Lower lobe of right lung (tissue), 2 donors: ENCODE measurements around the gene TSC22D1. TPM values are rescaled to one million over a fixed set of nuclear protein-coding genes. Genes with fewer than 3 reads are reported as not detected.
"Not testable (repeated sequence)": the region's sequence is repeated elsewhere in the genome, so short reads cannot be mapped to it uniquely, and the experiment has no call there.

ENCODE experiments used
- ATAC-seq, 2 donors: fragments of 200-7000 bp; cut with Tn5 transposase; one replicate each; pipeline ENCODE4 v1.9.1; 2020 to 2022; ENCODE audit warnings: mild to moderate bottlenecking in 2 of 2, moderate library complexity in 2 of 2
- DNase-seq: peaks from one replicate; pipeline ENCODE4 v3.0.0-alpha.2; 2020
- H3K27ac ChIP-seq: fragments of 200-600 bp; one replicate; pipeline ENCODE4 v1.8.0; 2022
- H3K27me3 ChIP-seq: fragments of 200-600 bp; one replicate; pipeline ENCODE4 v1.8.0; 2022; ENCODE audit warnings: low read depth
- H3K36me3 ChIP-seq: fragments of 200-600 bp; one replicate; pipeline ENCODE4 v1.8.0; 2022; ENCODE audit warnings: mild to moderate bottlenecking
- H3K4me1 ChIP-seq: fragments of 200-600 bp; one replicate; pipeline ENCODE4 v1.8.0; 2022
- H3K4me3 ChIP-seq: fragments of 200-600 bp; one replicate; pipeline ENCODE4 v1.8.0; 2022; ENCODE audit warnings: mild to moderate bottlenecking
- H3K9me3 ChIP-seq: fragments of 200-600 bp; one replicate; pipeline ENCODE4 v1.8.0; 2022
- intact Hi-C: fragments of 100-400 bp; cut with DNase I; formaldehyde crosslinking; loops from one replicate; pipeline ENCODE4 v1.11.0; 2022
- total RNA-seq: library from RNA; stranded (reverse); fragmentation: NEBNext Ultra II Directional; extraction: Animal tissue kit (Norgen Biotek cat#: 25700); gene quantifications from one replicate; pipeline ENCODE4 v1.2.1, GENCODE V29; 2021
- TF ChIP-seq, protein P1 (sequence below): fragments of 200-600 bp; IDR thresholded peaks from one replicate; pipeline ENCODE4 v1.8.0; 2022; ENCODE audit warnings: antibody characterized with exemption, mild to moderate bottlenecking
- donor health status: DM: no; HTN: yes; CAD: no; lungs with severe emphysema.

TSC22D1 gene
- total RNA-seq, 1 donor from 2014 or later: 163 TPM

DNA sequence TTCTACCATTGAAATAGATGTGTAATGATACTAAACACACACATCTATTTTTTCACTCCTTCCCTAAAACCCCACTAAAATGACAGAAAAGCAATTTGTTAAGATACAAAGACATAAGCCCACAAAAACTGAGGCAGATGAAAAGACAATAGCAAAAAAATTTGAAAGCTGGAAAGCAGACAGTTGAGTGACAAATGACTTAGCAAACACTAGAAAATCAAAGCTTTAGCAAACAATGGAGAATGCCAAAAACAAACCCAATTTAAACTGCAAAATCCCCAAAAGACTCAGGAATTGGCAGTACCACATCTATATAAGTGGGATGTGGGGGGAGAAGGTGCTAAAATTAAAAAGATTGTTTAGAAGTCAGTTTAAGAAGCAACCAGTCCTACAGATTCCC, 9.5 kb downstream of the TSC22D1 start:
- H3K4me3 ChIP-seq: no peak overlapping the region
- no peaks in the 10 kb centered on the region for H3K9me3 ChIP-seq
- ATAC-seq: no peak
- H3K27me3 ChIP-seq: no peaks in the 10 kb centered on the region
- no peaks in the 10 kb centered on the region for H3K36me3 ChIP-seq
- no peak for DNase-seq
- H3K27ac ChIP-seq: no peak overlapping the region
- intact Hi-C loops: no loop called here
- H3K4me1 ChIP-seq: no peaks in the 10 kb centered on the region
- TF ChIP-seq, protein P1, sequence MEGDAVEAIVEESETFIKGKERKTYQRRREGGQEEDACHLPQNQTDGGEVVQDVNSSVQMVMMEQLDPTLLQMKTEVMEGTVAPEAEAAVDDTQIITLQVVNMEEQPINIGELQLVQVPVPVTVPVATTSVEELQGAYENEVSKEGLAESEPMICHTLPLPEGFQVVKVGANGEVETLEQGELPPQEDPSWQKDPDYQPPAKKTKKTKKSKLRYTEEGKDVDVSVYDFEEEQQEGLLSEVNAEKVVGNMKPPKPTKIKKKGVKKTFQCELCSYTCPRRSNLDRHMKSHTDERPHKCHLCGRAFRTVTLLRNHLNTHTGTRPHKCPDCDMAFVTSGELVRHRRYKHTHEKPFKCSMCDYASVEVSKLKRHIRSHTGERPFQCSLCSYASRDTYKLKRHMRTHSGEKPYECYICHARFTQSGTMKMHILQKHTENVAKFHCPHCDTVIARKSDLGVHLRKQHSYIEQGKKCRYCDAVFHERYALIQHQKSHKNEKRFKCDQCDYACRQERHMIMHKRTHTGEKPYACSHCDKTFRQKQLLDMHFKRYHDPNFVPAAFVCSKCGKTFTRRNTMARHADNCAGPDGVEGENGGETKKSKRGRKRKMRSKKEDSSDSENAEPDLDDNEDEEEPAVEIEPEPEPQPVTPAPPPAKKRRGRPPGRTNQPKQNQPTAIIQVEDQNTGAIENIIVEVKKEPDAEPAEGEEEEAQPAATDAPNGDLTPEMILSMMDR: no peak

DNA sequence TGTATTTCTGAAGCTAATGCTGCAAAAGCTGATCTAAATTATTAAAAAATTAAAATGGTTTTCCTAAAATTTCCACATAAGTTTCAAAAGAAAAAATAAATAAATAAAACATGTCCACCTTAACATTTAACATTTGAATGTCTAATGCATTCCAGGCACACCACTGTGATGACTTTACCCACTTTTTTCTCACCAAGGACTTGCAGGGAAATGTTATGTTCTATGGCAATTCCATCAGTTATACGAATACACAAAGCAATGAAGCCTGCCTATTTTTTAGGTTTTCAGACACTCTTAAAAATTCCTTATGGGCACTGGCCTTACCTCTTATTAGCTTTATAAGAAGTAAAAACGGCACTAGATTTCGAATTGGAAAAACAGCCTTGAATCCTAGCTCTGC, 10.2 kb downstream of the TSC22D1 start:
- intact Hi-C loops: no loop called here
- H3K4me3 ChIP-seq: no peak overlapping the region
- H3K4me1 ChIP-seq: no peaks in the 10 kb centered on the region
- no peaks in the 10 kb centered on the region for H3K36me3 ChIP-seq
- H3K27me3 ChIP-seq: no peaks in the 10 kb centered on the region
- no peaks in the 10 kb centered on the region for H3K9me3 ChIP-seq
- no peak overlapping the region for H3K27ac ChIP-seq
- no peak for DNase-seq
- ATAC-seq: no peak
- TF ChIP-seq, protein P1: no peak

DNA sequence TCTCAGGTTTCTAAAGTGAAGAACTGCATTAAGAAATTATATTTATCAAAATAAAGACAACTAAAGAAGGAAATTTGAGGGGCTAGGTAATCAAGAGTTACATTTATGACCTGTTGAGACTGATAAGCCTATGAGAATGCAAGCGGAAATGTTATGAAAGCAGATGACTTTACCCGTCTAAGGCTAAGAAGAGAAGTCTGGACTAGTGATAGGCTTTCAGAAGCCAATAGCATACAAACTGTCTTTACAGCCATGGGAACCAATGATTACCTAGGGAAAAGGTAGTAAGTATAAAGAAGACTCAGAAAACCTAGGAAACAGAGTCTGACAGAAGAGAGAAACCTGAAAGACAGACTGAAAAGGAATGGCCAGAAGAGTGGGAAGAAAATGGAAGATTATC, 11.2 kb downstream of the TSC22D1 start:
- H3K4me3 ChIP-seq: no peak overlapping the region
- DNase-seq (no peak), ATAC-seq (no peak)
- H3K27ac ChIP-seq: no peak overlapping the region
- no peaks in the 10 kb centered on the region for H3K4me1 ChIP-seq
- TF ChIP-seq, protein P1: no peak
- H3K9me3 ChIP-seq: no peaks in the 10 kb centered on the region
- no peaks in the 10 kb centered on the region for H3K27me3 ChIP-seq
- H3K36me3 ChIP-seq: no peaks in the 10 kb centered on the region
- intact Hi-C loops: no loop called here

DNA sequence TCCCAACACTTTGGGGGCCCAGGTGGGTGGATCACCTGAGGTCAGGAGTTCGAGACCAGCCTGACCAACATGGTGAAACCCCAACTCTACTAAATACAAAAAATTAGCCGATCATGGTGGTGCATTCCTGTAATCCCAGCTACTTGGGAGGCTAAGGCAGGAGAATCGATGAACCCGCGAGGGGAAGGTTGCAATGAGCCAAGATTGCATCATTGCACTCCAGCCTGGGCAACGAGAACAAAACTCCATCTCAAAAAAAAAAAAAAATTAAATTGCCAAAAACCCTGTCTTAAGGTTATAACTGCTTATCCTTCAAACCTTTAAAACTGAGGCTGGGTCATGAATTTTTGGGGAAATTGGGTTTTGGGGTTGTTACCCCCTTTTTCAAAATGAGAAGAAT, 13.3 kb downstream of the TSC22D1 start:
- DNase-seq, H3K27me3 ChIP-seq, H3K27ac ChIP-seq, H3K9me3 ChIP-seq, H3K4me3 ChIP-seq, H3K36me3 ChIP-seq, intact Hi-C loops, ATAC-seq, H3K4me1 ChIP-seq: not testable (repeated sequence)

DNA sequence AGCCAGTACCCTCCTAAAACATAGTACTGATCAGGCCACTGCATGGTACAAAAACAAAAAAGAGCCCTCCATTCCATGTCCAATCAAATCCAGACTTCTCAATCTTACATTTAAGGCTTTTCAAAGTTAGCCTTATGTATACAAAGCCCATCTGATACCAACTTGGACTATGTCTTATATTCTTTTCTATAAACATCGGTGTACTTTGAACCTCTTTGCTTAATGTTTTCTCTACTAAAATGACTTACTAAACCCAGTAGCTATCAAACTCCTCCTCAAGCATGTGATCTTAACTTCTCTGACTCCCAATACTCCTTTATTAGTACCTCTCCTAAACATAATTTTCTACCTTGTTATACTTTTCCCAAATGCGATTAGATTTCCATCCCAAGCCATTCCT, 14.8 kb downstream of the TSC22D1 start:
- intact Hi-C loops: no loop called here
- Histone ChIP-seq H3K4me3 (no peak overlapping the region), H3K27me3 (no peaks in the 10 kb centered on the region), H3K27ac (no peak overlapping the region), H3K4me1 (no peaks in the 10 kb centered on the region), H3K36me3 (peaks cover 4% of the 10 kb centered on the region), H3K9me3 (no peaks in the 10 kb centered on the region)
- no peak for ATAC-seq
- TF ChIP-seq, protein P1: no peak
- DNase-seq: no peak

DNA sequence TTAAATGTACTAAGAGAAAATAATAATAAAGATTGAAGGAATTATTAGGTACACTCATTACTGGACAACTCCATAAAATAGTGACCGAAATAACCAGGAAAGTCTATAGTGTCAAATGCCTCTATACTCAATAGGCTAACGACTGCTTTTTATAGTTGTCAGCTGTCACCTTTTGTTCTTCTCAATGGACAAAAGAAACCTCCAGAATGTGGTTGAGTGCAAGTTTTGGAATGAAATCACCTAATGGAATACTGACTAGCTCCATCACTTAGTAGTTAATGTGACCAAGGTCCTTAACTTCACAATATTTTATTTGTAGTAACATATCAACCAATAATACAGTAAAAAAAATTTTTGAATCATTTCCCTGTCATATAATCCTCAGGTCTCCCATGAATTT, 18.1 kb downstream of the TSC22D1 start:
- H3K4me3 ChIP-seq: no peak overlapping the region
- no peak for ATAC-seq
- intact Hi-C loops: no loop called here
- H3K9me3 ChIP-seq: no peaks in the 10 kb centered on the region
- TF ChIP-seq, protein P1: no peak
- no peaks in the 10 kb centered on the region for H3K27me3 ChIP-seq
- peaks cover 4% of the 10 kb centered on the region for H3K36me3 ChIP-seq
- no peak for DNase-seq
- no peaks in the 10 kb centered on the region for H3K4me1 ChIP-seq
- H3K27ac ChIP-seq: no peak overlapping the region
